ENCODE data around the gene DUOX1. TPM values are rescaled to one million over a fixed set of nuclear protein-coding genes. Genes with fewer than 3 reads are reported as not detected.

Gene DUOX1
- total RNA-seq, 1 experiment from 2014 or later, result not detected

DNA sequence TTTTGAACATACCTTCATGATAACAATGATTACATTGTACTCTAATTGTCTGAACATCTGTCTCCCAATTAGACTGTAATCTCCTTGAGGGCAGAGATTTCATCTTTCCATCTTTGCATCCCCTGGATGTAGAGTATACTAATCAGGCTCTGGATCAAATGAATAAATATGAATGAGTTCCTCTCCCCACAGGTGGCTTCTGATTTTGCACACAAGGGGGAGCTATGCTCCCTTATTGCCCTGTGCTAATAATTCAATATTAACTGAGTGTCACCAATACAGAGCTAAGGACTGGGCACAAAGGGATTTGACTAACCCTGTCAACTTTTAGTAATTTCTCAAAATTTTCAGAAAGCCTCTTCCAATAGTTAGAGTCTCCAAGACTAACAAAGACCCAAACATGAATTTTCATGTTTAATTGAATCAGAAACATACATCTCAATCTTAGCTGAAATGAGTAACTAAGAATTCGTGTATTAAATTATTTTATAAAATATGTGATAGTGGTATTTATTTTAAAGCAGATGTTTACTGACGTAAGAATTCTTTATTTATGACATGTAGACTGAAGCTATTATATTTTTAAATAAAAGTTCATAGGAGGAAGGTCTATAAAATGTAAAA lies 3.1 kb upstream of the DUOX1 start:
- H3K9me2 ChIP-seq (ENCODE audit: insufficient read depth), result no peaks in the 10 kb centered on the region
- H3K4me2 ChIP-seq, result no peak overlapping the region
- no peak overlapping the region for H2AFZ ChIP-seq
- BruUV-seq (replicated peaks), result no TSS peak
- no peaks in the 10 kb centered on the region for H3K27me3 ChIP-seq (ENCODE audit: insufficient read depth, low read depth)
- H4K20me1 ChIP-seq (ENCODE audit: insufficient read depth), result no peaks in the 10 kb centered on the region
- H3K4me3 ChIP-seq, result no peak overlapping the region
- no peaks in the 10 kb centered on the region for H3K79me2 ChIP-seq (ENCODE audit: low read depth)
- H3K9me3 ChIP-seq (ENCODE audit: insufficient read depth, low read depth), result no peaks in the 10 kb centered on the region
- TF ChIP-seq, protein P1, sequence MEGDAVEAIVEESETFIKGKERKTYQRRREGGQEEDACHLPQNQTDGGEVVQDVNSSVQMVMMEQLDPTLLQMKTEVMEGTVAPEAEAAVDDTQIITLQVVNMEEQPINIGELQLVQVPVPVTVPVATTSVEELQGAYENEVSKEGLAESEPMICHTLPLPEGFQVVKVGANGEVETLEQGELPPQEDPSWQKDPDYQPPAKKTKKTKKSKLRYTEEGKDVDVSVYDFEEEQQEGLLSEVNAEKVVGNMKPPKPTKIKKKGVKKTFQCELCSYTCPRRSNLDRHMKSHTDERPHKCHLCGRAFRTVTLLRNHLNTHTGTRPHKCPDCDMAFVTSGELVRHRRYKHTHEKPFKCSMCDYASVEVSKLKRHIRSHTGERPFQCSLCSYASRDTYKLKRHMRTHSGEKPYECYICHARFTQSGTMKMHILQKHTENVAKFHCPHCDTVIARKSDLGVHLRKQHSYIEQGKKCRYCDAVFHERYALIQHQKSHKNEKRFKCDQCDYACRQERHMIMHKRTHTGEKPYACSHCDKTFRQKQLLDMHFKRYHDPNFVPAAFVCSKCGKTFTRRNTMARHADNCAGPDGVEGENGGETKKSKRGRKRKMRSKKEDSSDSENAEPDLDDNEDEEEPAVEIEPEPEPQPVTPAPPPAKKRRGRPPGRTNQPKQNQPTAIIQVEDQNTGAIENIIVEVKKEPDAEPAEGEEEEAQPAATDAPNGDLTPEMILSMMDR (conservative IDR thresholded peaks at IDR 0.05), result peak; percentile 78
- no peak for TF ChIP-seq EZH2 (IDR thresholded peaks at IDR 0.05; ENCODE audit: low read depth)
- H3K27ac ChIP-seq, result no peak overlapping the region
- no peaks in the 10 kb centered on the region for H3K36me3 ChIP-seq (ENCODE audit: low read depth)
- POLR2A ChIA-PET (ENCODE audit: unreplicated experiment), result interaction anchor here (0.7 kb wide), 1 partner anchor 36 kb away, joined by 3 read pairs; no protein-coding TSS in a partner anchor
- H3F3A ChIP-seq (ENCODE audit: insufficient read depth, low read depth), result no peaks in the 10 kb centered on the region
- peak in 1 of 2 experiments; percentile 45 for DNase-seq
- CTCF ChIA-PET, result interaction anchor here (0.7 to 2.0 kb wide), 8 partner anchors 9 to 272 kb away, joined by 3 to 16 read pairs (median 6); no protein-coding TSS in a partner anchor
- intact Hi-C loops (cut with micrococcal nuclease; ENCODE audit: unreplicated experiment), result loop anchor here (1.0 to 10.0 kb wide), 6 partner anchors 37 to 488 kb away; a partner anchor contains a TSS
- peaks cover 11% of the 10 kb centered on the region; the same call in 1 of the 2 replicates for H3K4me1 ChIP-seq (replicated peaks; ENCODE audit: insufficient read depth)

DNA sequence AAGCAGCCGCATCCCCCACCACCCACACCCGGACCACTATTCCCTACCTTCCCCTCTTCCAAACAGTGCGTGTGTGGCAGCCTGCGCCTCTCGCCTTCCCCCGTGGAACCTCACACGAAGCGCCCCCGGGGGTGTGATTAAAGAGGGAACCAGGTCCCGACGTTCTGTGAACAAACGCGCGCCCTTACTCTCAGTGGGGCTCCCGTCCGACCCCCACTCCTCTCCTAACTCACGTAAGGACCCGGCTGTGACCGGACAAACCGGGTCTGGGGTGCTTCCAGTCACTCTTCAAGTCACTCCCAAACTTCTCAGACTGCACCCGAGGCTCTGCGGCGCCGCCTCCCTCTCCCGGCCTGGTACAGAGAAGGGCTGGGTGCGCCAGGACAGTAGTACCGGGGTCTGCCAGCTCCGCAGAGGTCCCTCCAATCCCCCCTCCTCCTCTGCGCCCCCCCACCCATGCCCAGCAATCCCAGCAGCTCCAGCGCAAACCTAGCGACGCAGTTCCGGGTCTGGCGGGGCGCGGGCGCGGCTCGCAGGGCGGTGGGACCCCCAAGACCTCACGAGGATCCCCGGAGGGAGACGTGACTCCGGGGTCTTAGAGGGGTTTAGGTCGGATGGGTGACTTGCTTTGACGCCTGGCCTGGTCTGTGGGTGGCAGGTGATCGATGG lies 689 bp upstream of the DUOX1 start:
- H3K79me2 ChIP-seq (ENCODE audit: low read depth), result no peaks in the 10 kb centered on the region
- no peaks in the 10 kb centered on the region for H3K4me1 ChIP-seq (replicated peaks; ENCODE audit: insufficient read depth)
- H4K20me1 ChIP-seq (ENCODE audit: insufficient read depth), result no peaks in the 10 kb centered on the region
- BruUV-seq (replicated peaks), result no TSS peak
- no peak overlapping the region for H3K27ac ChIP-seq
- intact Hi-C loops (cut with micrococcal nuclease; ENCODE audit: unreplicated experiment), result loop anchor here (10.0 kb wide), 1 partner anchor 486 kb away; no protein-coding TSS in a partner anchor
- no peak overlapping the region for H3K4me2 ChIP-seq
- H3K27me3 ChIP-seq (ENCODE audit: insufficient read depth, low read depth), result no peaks in the 10 kb centered on the region
- H3F3A ChIP-seq (ENCODE audit: insufficient read depth, low read depth), result no peaks in the 10 kb centered on the region
- no peaks in the 10 kb centered on the region for H3K9me3 ChIP-seq (ENCODE audit: insufficient read depth, low read depth)
- no peak overlapping the region for H3K4me3 ChIP-seq
- ChIA-PET CTCF (no interaction called here), POLR2A (ENCODE audit: unreplicated experiment) (no interaction called here)
- DNase-seq, result no peak
- H3K9me2 ChIP-seq (ENCODE audit: insufficient read depth), result no peaks in the 10 kb centered on the region
- TF ChIP-seq EZH2 (IDR thresholded peaks at IDR 0.05; ENCODE audit: low read depth), result no peak
- TF ChIP-seq, protein P1 (conservative IDR thresholded peaks at IDR 0.05), result no peak
- no peaks in the 10 kb centered on the region for H3K36me3 ChIP-seq (ENCODE audit: low read depth)
- no peak overlapping the region for H2AFZ ChIP-seq

DNA sequence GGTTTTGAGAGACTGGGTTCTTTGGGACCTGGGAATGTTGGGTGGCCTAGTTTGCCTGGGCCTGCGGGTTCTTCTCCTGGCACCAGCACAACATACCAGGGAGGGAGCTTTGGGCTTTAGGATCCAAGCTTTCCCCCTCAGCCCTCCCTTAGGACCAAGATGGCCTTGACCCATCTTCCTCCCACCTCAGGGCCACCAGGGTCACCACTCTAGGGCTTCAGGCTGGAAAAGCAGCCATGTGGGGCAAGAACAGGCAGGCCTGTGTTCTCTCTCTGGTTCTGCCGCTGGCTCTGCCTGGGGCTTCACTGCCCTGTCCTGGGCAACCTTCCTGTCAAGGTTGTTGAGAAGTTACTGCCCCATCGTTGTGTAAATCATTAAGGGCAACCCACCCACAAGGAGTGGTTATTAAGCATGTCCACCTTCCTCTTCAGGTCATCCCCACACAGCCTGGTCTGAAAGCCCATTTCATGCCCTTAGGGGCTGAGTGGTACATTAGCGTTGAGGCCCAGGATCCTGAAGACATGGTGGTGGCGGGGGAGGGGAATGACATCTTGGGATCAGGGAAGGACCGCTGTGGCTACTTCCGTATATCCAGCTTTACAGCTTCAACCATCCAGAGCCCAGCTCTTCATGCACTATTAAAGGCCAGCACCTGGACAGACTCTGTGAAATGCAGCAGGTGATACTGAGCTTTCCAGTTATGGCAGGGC lies 652 bp downstream of the DUOX1 start:
- H2AFZ ChIP-seq, result no peak overlapping the region
- no TSS peak for BruUV-seq (replicated peaks)
- H3K79me2 ChIP-seq (ENCODE audit: low read depth), result no peaks in the 10 kb centered on the region
- no peaks in the 10 kb centered on the region for H3K4me1 ChIP-seq (replicated peaks; ENCODE audit: insufficient read depth)
- intact Hi-C loops (cut with micrococcal nuclease; ENCODE audit: unreplicated experiment), result no loop called here
- no peaks in the 10 kb centered on the region for H3F3A ChIP-seq (ENCODE audit: insufficient read depth, low read depth)
- no peak overlapping the region for H3K4me2 ChIP-seq
- CTCF ChIA-PET, result interaction anchor here (0.5 to 0.6 kb wide), 2 partner anchors 32 to 991 kb away, joined by 3 to 11 read pairs; no protein-coding TSS in a partner anchor
- POLR2A ChIA-PET (ENCODE audit: unreplicated experiment), result no interaction called here
- H4K20me1 ChIP-seq (ENCODE audit: insufficient read depth), result no peaks in the 10 kb centered on the region
- no peak overlapping the region for H3K4me3 ChIP-seq
- no peaks in the 10 kb centered on the region for H3K36me3 ChIP-seq (ENCODE audit: low read depth)
- no peak for TF ChIP-seq EZH2 (IDR thresholded peaks at IDR 0.05; ENCODE audit: low read depth)
- TF ChIP-seq, protein P1 (conservative IDR thresholded peaks at IDR 0.05), result no peak
- H3K27me3 ChIP-seq (ENCODE audit: insufficient read depth, low read depth), result no peaks in the 10 kb centered on the region
- H3K27ac ChIP-seq, result no peak overlapping the region
- no peaks in the 10 kb centered on the region for H3K9me3 ChIP-seq (ENCODE audit: insufficient read depth, low read depth)
- no peaks in the 10 kb centered on the region for H3K9me2 ChIP-seq (ENCODE audit: insufficient read depth)
- DNase-seq, result no peak

Measured in PC-9 (cell line).